ENCODE data around the gene LGI1. TPM values are rescaled to one million over a fixed set of nuclear protein-coding genes. Genes with fewer than 3 reads are reported as not detected.

Gene LGI1
- polyA plus RNA-seq, 1 experiment: not detected

- ChIA-PET CTCF (interaction anchor here (1.3 to 6.5 kb wide), 4 partner anchors 10 to 502 kb away, joined by 5 to 48 read pairs (median 7); no protein-coding TSS in a partner anchor), POLR2A (no interaction called here)
- no peak overlapping the region for H3K4me3 ChIP-seq (ENCODE audit: low read depth, low read length)
- no peak for DNase-seq (ENCODE audit: low read depth)
- no peaks in the 10 kb centered on the region for H3K36me3 ChIP-seq (ENCODE audit: control insufficient read depth, insufficient read depth, low read length)
- H3K27me3 ChIP-seq (ENCODE audit: control insufficient read depth, insufficient read depth, low read length): peaks cover 6% of the 10 kb centered on the region
- TF ChIP-seq, protein P1, sequence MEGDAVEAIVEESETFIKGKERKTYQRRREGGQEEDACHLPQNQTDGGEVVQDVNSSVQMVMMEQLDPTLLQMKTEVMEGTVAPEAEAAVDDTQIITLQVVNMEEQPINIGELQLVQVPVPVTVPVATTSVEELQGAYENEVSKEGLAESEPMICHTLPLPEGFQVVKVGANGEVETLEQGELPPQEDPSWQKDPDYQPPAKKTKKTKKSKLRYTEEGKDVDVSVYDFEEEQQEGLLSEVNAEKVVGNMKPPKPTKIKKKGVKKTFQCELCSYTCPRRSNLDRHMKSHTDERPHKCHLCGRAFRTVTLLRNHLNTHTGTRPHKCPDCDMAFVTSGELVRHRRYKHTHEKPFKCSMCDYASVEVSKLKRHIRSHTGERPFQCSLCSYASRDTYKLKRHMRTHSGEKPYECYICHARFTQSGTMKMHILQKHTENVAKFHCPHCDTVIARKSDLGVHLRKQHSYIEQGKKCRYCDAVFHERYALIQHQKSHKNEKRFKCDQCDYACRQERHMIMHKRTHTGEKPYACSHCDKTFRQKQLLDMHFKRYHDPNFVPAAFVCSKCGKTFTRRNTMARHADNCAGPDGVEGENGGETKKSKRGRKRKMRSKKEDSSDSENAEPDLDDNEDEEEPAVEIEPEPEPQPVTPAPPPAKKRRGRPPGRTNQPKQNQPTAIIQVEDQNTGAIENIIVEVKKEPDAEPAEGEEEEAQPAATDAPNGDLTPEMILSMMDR (IDR thresholded peaks at IDR 0.05; ENCODE audit: insufficient read depth, low read depth, low read length): no peak
Measured at GRCh38 chr10:93818086-93818485, 60.4 kb downstream of the LGI1 start.

DNA sequence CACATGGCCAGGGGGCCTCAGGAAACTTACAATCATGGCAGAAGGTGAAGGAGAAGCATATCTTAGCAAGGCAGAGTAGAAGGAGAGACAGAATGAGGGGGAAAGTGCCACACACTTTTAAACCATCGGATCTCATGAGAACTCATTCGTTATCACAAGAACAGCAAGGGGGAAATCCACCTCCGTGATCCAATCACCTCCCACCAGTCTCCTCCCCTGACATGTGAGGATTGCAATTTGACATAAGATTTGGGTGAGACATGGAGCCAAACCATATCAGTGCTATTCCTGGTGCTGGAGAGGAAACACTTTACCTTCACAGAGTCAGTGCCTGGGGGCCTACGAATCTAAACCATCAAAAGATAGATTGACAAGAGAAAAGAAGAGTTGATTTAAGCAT is 61.8 kb downstream of the LGI1 start:
- H3K27me3 ChIP-seq (ENCODE audit: control insufficient read depth, insufficient read depth, low read length): peaks cover 6% of the 10 kb centered on the region
- ChIA-PET POLR2A (no interaction called here), CTCF (interaction anchor here (1.1 to 2.2 kb wide), 3 partner anchors 8 to 501 kb away, joined by 4 to 8 read pairs (median 5); partner anchors contain the start of gene FRA10AC1)
- H3K4me3 ChIP-seq (ENCODE audit: low read depth, low read length): no peak overlapping the region
- no peaks in the 10 kb centered on the region for H3K36me3 ChIP-seq (ENCODE audit: control insufficient read depth, insufficient read depth, low read length)
- TF ChIP-seq, protein P1 (IDR thresholded peaks at IDR 0.05; ENCODE audit: insufficient read depth, low read depth, low read length): no peak
- DNase-seq (ENCODE audit: low read depth): no peak

DNA sequence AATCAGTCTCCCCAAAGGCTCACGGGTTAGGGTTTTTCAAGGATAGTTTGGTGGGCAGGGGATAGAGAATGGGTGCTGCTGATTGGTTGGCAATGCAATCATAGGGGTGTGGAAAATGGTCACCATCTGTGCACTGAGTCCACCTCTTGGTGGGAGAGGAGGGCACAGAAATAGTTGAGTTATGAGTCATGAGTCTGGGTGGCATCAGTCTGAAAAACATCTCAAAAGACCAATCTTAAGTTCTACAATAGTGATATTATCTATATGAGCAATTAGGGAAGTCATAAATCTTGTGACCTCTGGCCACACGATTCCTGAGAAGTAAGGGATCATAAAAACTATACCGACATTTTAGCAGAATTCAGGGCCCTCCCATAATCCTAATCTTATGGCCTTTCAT is 62.7 kb downstream of the LGI1 start:
- ChIA-PET POLR2A (no interaction called here), CTCF (interaction anchor here (1.0 to 2.3 kb wide), 7 partner anchors 13 to 533 kb away, joined by 3 to 10 read pairs (median 5); no protein-coding TSS in a partner anchor)
- TF ChIP-seq, protein P1 (IDR thresholded peaks at IDR 0.05; ENCODE audit: insufficient read depth, low read depth, low read length): no peak
- no peak for DNase-seq (ENCODE audit: low read depth)
- Histone ChIP-seq H3K36me3 (ENCODE audit: control insufficient read depth, insufficient read depth, low read length) (no peaks in the 10 kb centered on the region), H3K27me3 (ENCODE audit: control insufficient read depth, insufficient read depth, low read length) (peaks cover 6% of the 10 kb centered on the region), H3K4me3 (ENCODE audit: low read depth, low read length) (no peak overlapping the region)

DNA sequence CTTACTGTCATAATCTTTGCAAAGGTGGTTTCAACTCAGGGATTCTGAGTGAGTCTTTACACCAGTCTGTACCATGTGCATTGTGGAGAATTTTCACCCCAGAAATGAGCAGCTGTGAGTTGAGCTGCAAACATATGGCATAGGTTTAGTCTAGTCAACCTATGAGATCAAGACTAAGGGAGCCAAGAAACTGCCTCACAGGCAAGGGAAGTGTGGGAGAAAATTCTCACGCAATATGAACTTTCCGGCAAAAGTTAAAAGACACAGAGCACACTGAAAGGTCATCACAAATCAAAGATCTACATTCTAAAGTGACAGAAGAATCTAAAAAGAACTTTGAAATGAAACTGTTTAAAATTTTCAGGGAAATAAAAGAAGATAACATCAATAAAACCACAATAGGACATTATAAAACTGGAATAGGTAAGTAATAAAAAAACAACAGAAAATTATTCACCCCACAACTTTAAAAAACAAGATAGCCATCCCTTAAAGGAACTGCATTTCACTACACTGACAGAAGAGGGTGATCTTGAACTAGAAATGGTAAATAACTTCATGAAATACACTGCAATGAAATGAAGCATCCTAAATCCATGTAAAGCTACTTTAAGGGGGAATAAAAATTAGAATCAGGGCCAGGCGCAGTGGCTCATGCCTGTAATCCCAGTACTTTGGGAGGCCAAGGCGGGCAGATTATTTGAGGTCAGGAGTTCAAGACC is 63.5 kb downstream of the LGI1 start:
- Histone ChIP-seq H3K36me3 (ENCODE audit: control insufficient read depth, insufficient read depth, low read length) (no peaks in the 10 kb centered on the region), H3K27me3 (ENCODE audit: control insufficient read depth, insufficient read depth, low read length) (peaks cover 6% of the 10 kb centered on the region), H3K4me3 (ENCODE audit: low read depth, low read length) (no peak overlapping the region)
- TF ChIP-seq, protein P1 (IDR thresholded peaks at IDR 0.05; ENCODE audit: insufficient read depth, low read depth, low read length): peak; percentile 53
- POLR2A ChIA-PET: no interaction called here
- CTCF ChIA-PET: interaction anchor here (0.6 to 2.3 kb wide), 17 partner anchors 12 to 609 kb away, joined by 3 to 10 read pairs (median 5); no protein-coding TSS in a partner anchor
- no peak for DNase-seq (ENCODE audit: low read depth)

GRCh38 chr10:93826355-93826754 is 68.6 kb downstream of the LGI1 start:
- CTCF ChIA-PET: no interaction called here

More at GRCh38 chr10:93826355-93826754, 68.6 kb downstream of the LGI1 start:
- POLR2A ChIA-PET: no interaction called here
- H3K4me3 ChIP-seq (ENCODE audit: low read depth, low read length): no peak overlapping the region
- no peaks in the 10 kb centered on the region for H3K36me3 ChIP-seq (ENCODE audit: control insufficient read depth, insufficient read depth, low read length)
- H3K27me3 ChIP-seq (ENCODE audit: control insufficient read depth, insufficient read depth, low read length): peaks cover 3% of the 10 kb centered on the region; the same call in 1 of the 2 replicates
- TF ChIP-seq, protein P1 (IDR thresholded peaks at IDR 0.05; ENCODE audit: insufficient read depth, low read depth, low read length): no peak
- DNase-seq (ENCODE audit: low read depth): no peak
